ENCODE results near the gene MED9. TPM values are rescaled to one million over a fixed set of nuclear protein-coding genes. Genes with fewer than 3 reads are reported as not detected.

MED9 gene
- total and polyA plus RNA-seq, 2 of the 4 experiments (the other 2 are of a cell fraction) = 6.1 to 10.1 TPM

DNA sequence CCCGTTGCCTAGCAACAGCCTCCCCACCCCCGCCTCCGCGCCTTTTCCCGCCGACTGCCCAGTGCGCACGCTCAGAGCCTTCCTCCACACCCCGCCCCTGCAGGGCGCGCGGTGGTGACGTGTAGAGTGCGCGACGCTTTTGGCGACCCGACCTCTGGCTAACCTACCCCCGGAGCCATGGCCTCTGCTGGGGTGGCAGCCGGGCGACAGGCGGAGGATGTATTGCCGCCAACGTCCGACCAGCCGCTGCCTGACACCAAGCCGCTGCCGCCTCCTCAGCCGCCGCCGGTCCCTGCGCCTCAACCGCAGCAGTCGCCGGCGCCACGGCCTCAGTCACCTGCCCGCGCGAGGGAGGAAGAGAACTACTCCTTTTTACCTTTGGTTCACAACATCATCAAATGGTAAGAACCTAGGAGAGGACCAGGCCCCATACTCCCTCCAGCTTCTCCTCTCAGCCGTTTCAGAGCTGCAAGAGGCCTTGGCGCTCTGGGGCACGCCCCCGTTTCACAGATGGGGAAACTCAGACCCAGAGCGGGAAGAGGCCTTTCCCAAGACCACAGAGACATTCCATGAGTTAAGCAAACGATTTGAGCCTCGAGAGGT is at the start of gene MED9 (continued):
- TF ChIP-seq ELK1 (IDR thresholded peaks at IDR 0.05; ENCODE audit: borderline replicate concordance, low read depth, low read length) = no peak
- no peak for TF ChIP-seq FOS (IDR thresholded peaks at IDR 0.05; ENCODE audit: low read depth, low read length)
- TF ChIP-seq RFX5 (IDR thresholded peaks at IDR 0.05; ENCODE audit: low read depth, low read length) = no peak

DNA sequence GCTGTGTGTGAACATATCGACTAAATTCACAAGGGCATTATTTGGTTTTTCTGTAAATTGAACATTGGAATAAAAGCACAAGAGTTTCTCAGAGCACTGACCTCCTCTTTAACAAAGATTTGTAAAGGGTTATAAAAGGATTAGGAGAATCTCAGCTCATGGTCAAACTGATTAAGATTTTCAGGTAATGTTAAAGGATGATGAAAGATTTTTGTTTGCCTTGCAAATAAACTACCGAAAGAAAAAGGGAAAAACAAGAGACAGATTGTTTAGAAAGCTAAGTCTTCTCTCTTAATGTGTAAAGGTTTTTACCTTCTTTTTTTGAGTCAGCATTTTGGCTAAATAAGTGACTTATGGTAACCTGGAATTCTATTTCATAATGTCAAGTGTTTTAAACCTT is 47.6 kb upstream of the MED9 start:
- no peak for ATAC-seq (ENCODE audit: low read depth)
- DNase-seq = no peak
- Histone ChIP-seq H2AFZ (replicated peaks; ENCODE audit: low read length, poor library complexity) (no peak overlapping the region), H3K56ac (ENCODE audit: extremely low read depth, insufficient read depth, low read length) (no peak overlapping the region), H3K27me3 (ENCODE audit: control insufficient read depth, insufficient read depth, low read length) (peaks cover 3% of the 10 kb centered on the region; the same call in 1 of the 2 replicates), H4K91ac (ENCODE audit: insufficient read depth, low read depth, low read length) (no peak overlapping the region), H3K36me3 (ENCODE audit: control insufficient read depth, insufficient read depth, low read length) (no peaks in the 10 kb centered on the region), H2BK15ac (ENCODE audit: low read depth, low read length) (no peak overlapping the region), H3K4me2 (ENCODE audit: low read depth, low read length) (no peak overlapping the region), H2AK5ac (ENCODE audit: low read depth, low read length) (no peak overlapping the region), H4K20me1 (ENCODE audit: insufficient read depth, low read length) (no peaks in the 10 kb centered on the region), H3K4ac (ENCODE audit: low read depth, low read length) (no peak overlapping the region), H3K9me1 (ENCODE audit: insufficient read depth, low read length) (0 out of 2 replicates have a peak, but pooled peaks cover 3% of the 10 kb centered on the region), H3K9me3 (ENCODE audit: control insufficient read depth, insufficient read depth, low read length) (peaks cover 8% of the 10 kb centered on the region; the same call in 1 of the 2 replicates), H3K4me3 (ENCODE audit: insufficient read depth, low read depth, low read length) (no peak overlapping the region), H2BK5ac (ENCODE audit: low read depth, low read length, poor library complexity, severe bottlenecking) (no peak overlapping the region), H3K14ac (replicated peaks; ENCODE audit: low read depth, low read length) (no peak overlapping the region), H2BK20ac (ENCODE audit: low read depth, low read length) (no peak overlapping the region), H2BK120ac (ENCODE audit: low read depth, low read length) (no peak overlapping the region), H3K18ac (ENCODE audit: low read depth, low read length) (no peak overlapping the region), H3K23ac (ENCODE audit: low read depth, low read length) (no peak overlapping the region), H3K79me1 (ENCODE audit: low read depth in 1 of 2, low read length in 2 of 2) (no peaks in the 10 kb centered on the region), H3K27ac (ENCODE audit: insufficient read depth, low read length) (no peak overlapping the region), H3K4me1 (ENCODE audit: control insufficient read depth, insufficient read depth, low read length) (0 out of 2 replicates have a peak, but pooled peaks cover 3% of the 10 kb centered on the region), H4K5ac (ENCODE audit: low read depth, low read length) (no peak overlapping the region), H4K8ac (ENCODE audit: low read depth in 2 of 2, low read length in 2 of 2) (no peak overlapping the region), H2AK9ac (replicated peaks; ENCODE audit: low read depth, low read length, poor library complexity) (no peak overlapping the region), H3K9ac (ENCODE audit: low read depth, low read length) (no peak overlapping the region)
- WGBS, 2 experiments (ENCODE audit: extremely low coverage in 2 of 2, insufficient read length in 1 of 2) = no CpG with 5 or more reads among the region's 2 CpGs
- BruUV-seq (replicated peaks) = no TSS peak
- ChIA-PET POLR2A (ENCODE audit: unreplicated experiment) (no interaction called here), CTCF (interaction anchor here (0.6 kb wide), 1 partner anchor 13 kb away, joined by 3 read pairs; no protein-coding TSS in a partner anchor)
- in situ Hi-C loops (cut with MboI; ENCODE audit: low sequenced_read_pairs) (no loop called here), intact Hi-C loops (cut with micrococcal nuclease) (no loop called here), dilution Hi-C loops (cut with HindIII; ENCODE audit: low sequenced_read_pairs, unreplicated experiment) (no loop called here)
- TF ChIP-seq FOS (IDR thresholded peaks at IDR 0.05; ENCODE audit: low read depth, low read length) = no peak
- no peak for TF ChIP-seq RFX5 (IDR thresholded peaks at IDR 0.05; ENCODE audit: low read depth, low read length)
- no peak for TF ChIP-seq CHD1 (IDR thresholded peaks at IDR 0.05; ENCODE audit: low read depth, low read length)
- no peak for TF ChIP-seq POLR2A (IDR thresholded peaks at IDR 0.05; ENCODE audit: low read depth, low read length)
- TF ChIP-seq CEBPB (IDR thresholded peaks at IDR 0.05; ENCODE audit: low read depth, low read length) = no peak
- no peak for TF ChIP-seq NFE2L2 (IDR thresholded peaks at IDR 0.05; ENCODE audit: low read depth, low read length)
- TF ChIP-seq MXI1 (IDR thresholded peaks at IDR 0.05; ENCODE audit: borderline replicate concordance, low read depth, low read length) = no peak
- no peak for TF ChIP-seq BHLHE40 (IDR thresholded peaks at IDR 0.05; ENCODE audit: low read depth, low read length)
